K562 (cell line): ENCODE data around the gene PSMB10. TPM values are rescaled to one million over a fixed set of nuclear protein-coding genes. Genes with fewer than 3 reads are reported as not detected.
A peak's percentile ranks its signal among the peaks of the same experiment; 100 is the strongest.

Source experiments
- CBX8 ChIP-seq: fragments of 200-600 bp; sonication (generic); IDR thresholded peaks from 2 replicates; pipeline ENCODE4 v1.6.1; 2012; ENCODE audit warnings: borderline replicate concordance, mixed run types, low read depth, mild to moderate bottlenecking, moderate library complexity, mixed read lengths, low read length, control low read depth, inconsistent platforms; ENCODE audit not compliant: poor library complexity, severe bottlenecking; ENCODE audit errors: extremely low read depth
- FIP1L1 ChIP-seq: fragments of 200-400 bp; formaldehyde crosslinking; IDR thresholded peaks from 2 replicates; pipeline ENCODE4 v1.6.1; 2018; ENCODE audit warnings: mild to moderate bottlenecking, low read depth, low read length; ENCODE audit not compliant: poor library complexity, severe bottlenecking
- KAT7 ChIP-seq: sonication (generic); formaldehyde crosslinking; IDR thresholded peaks from 2 replicates; pipeline ENCODE4 v1.8.0; 2022; ENCODE audit warnings: missing genetic modification reagents, mild to moderate bottlenecking, borderline replicate concordance
- LEF1 ChIP-seq: fragments of 450-650 bp; IDR thresholded peaks from 2 replicates; pipeline ENCODE4 v1.6.1; 2016; ENCODE audit warnings: mild to moderate bottlenecking
- MAFF ChIP-seq: IDR thresholded peaks from 2 replicates; pipeline ENCODE4 v1.6.1; 2012; ENCODE audit warnings: low read length, improper control_type of control experiment
- NFE2L1 ChIP-seq: fragments of 450-650 bp; IDR thresholded peaks from 2 replicates; pipeline ENCODE4 v1.6.1; 2016; ENCODE audit warnings: missing genetic modification characterization, low read depth, mild to moderate bottlenecking, missing compliant biosample characterization, moderate library complexity, borderline replicate concordance
- ZC3H4 ChIP-seq: sonication (generic); formaldehyde crosslinking; IDR thresholded peaks from 2 replicates; pipeline ENCODE4 v1.9.0; 2021; ENCODE audit warnings: missing genetic modification reagents, borderline replicate concordance
- ZNF431 ChIP-seq: sonication (generic); formaldehyde crosslinking; IDR thresholded peaks from 2 replicates; pipeline ENCODE4 v1.8.0; 2022; ENCODE audit warnings: mild to moderate bottlenecking, missing genetic modification reagents
- polyA plus RNA-seq, 8 experiments: library from polyadenylated mRNA; depleted of rRNA in 4 of 8; stranded (reverse) in 5 of 8; unstranded in 3 of 8; fragments of >200 nt; fragmentation: Nextera tagmentation in 2 of 8; fragmentation: Illumina TruSeq in 1 of 8; extraction: Ambion mirVana in 2 of 8; extraction: Trizol in 1 of 8; gene quantifications; 2 replicates each; pipeline versions ENCODE4 v1.2.1 to v1.2.3, GENCODE V29; 2011 to 2014; ENCODE audit warnings: inconsistent platforms in 1 of 8, missing spikeins in 1 of 8
- total RNA-seq, 7 experiments: library from RNA; depleted of rRNA in 6 of 7; stranded (reverse); fragments of >200 nt in 6 of 7; fragmentation: Illumina TruSeq in 2 of 7; extraction: Trizol in 2 of 7; gene quantifications; 2 replicates each; pipeline versions ENCODE4 v1.2.1 to v1.2.3, GENCODE V29; 2011 to 2021; ENCODE audit warnings: low replicate concordance in 1 of 7
- TF ChIP-seq, protein P1 (sequence below): sonication (generic); formaldehyde crosslinking; IDR thresholded peaks from 2 replicates; pipeline ENCODE4 v1.8.1; 2023; ENCODE audit warnings: missing genetic modification reagents, mild to moderate bottlenecking, borderline replicate concordance
- TF ChIP-seq, protein P2 (sequence below), 2 experiments: fragments of 450-650 bp in 1 of 2; sonication (generic) in 1 of 2; formaldehyde crosslinking in 1 of 2; IDR thresholded peaks; 2 replicates each; pipeline versions ENCODE4 v1.7.1 to v1.9.0; 2016 to 2022; ENCODE audit warnings: inconsistent platforms in 1 of 2, mild to moderate bottlenecking in 1 of 2, missing genetic modification reagents in 1 of 2

PSMB10 gene
- total and polyA plus RNA-seq, 9 of the 15 experiments (the other 6 are each of a cell fraction or from before 2014, with no cell fraction given), result 11.7 to 105 (median 51.0) TPM

DNA sequence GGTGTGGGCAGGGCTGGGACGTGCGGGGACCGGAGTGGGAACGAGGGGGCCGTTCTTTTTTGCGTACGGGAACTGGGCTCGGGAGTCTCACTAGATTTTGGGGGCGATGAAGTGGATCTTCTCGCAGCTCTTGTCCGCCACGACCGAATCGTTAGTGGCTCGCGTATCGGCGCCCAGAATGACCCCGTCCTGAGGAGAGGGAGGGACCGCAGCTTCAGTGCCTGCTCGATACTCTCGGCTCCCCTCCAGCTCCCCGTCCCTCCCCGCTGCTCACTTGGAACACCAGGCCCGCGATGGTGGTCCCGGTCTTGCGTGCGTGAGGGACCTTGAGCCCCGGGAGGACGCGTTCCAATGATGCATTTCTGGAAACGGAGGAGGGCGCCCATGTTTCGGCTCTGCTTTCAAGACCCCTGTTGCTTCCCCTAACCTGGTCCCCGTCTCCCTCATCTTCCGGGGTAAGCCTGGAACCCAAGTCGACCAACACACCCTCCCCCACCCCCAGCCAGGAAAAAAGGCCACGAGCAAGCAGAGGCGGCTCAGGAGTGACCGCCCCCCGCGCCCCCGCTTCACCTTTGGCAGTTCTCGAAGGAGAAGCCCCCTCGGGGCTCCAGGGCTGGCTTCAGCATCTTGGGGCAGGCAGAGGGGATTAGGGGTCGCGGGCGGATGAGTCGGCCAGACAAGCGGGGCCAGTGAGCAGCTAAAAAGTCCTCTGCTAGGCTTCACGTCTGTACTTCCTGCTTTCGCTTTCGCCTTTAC, at the start of gene PSMB10 (continued):
- TF ChIP-seq, protein P1, sequence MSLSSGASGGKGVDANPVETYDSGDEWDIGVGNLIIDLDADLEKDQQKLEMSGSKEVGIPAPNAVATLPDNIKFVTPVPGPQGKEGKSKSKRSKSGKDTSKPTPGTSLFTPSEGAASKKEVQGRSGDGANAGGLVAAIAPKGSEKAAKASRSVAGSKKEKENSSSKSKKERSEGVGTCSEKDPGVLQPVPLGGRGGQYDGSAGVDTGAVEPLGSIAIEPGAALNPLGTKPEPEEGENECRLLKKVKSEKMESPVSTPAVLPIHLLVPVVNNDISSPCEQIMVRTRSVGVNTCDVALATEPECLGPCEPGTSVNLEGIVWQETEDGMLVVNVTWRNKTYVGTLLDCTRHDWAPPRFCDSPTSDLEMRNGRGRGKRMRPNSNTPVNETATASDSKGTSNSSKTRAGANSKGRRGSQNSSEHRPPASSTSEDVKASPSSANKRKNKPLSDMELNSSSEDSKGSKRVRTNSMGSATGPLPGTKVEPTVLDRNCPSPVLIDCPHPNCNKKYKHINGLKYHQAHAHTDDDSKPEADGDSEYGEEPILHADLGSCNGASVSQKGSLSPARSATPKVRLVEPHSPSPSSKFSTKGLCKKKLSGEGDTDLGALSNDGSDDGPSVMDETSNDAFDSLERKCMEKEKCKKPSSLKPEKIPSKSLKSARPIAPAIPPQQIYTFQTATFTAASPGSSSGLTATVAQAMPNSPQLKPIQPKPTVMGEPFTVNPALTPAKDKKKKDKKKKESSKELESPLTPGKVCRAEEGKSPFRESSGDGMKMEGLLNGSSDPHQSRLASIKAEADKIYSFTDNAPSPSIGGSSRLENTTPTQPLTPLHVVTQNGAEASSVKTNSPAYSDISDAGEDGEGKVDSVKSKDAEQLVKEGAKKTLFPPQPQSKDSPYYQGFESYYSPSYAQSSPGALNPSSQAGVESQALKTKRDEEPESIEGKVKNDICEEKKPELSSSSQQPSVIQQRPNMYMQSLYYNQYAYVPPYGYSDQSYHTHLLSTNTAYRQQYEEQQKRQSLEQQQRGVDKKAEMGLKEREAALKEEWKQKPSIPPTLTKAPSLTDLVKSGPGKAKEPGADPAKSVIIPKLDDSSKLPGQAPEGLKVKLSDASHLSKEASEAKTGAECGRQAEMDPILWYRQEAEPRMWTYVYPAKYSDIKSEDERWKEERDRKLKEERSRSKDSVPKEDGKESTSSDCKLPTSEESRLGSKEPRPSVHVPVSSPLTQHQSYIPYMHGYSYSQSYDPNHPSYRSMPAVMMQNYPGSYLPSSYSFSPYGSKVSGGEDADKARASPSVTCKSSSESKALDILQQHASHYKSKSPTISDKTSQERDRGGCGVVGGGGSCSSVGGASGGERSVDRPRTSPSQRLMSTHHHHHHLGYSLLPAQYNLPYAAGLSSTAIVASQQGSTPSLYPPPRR (CRISPR knock-in tag), result no peak
- no peak for TF ChIP-seq MAFF
- TF ChIP-seq ZNF431 (CRISPR knock-in tag), result no peak
- no peak for TF ChIP-seq ZC3H4
- TF ChIP-seq KAT7 (CRISPR knock-in tag), result 0 out of 2 replicates have a peak, but pooled peaks have one; percentile 49
- no peak for TF ChIP-seq CBX8
- TF ChIP-seq, protein P2, sequence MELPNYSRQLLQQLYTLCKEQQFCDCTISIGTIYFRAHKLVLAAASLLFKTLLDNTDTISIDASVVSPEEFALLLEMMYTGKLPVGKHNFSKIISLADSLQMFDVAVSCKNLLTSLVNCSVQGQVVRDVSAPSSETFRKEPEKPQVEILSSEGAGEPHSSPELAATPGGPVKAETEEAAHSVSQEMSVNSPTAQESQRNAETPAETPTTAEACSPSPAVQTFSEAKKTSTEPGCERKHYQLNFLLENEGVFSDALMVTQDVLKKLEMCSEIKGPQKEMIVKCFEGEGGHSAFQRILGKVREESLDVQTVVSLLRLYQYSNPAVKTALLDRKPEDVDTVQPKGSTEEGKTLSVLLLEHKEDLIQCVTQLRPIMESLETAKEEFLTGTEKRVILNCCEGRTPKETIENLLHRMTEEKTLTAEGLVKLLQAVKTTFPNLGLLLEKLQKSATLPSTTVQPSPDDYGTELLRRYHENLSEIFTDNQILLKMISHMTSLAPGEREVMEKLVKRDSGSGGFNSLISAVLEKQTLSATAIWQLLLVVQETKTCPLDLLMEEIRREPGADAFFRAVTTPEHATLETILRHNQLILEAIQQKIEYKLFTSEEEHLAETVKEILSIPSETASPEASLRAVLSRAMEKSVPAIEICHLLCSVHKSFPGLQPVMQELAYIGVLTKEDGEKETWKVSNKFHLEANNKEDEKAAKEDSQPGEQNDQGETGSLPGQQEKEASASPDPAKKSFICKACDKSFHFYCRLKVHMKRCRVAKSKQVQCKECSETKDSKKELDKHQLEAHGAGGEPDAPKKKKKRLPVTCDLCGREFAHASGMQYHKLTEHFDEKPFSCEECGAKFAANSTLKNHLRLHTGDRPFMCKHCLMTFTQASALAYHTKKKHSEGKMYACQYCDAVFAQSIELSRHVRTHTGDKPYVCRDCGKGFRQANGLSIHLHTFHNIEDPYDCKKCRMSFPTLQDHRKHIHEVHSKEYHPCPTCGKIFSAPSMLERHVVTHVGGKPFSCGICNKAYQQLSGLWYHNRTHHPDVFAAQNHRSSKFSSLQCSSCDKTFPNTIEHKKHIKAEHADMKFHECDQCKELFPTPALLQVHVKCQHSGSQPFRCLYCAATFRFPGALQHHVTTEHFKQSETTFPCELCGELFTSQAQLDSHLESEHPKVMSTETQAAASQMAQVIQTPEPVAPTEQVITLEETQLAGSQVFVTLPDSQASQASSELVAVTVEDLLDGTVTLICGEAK (IDR thresholded peaks at IDR 0.05), result no peak
- TF ChIP-seq, protein P2 (CRISPR knock-in tag; IDR thresholded peaks at IDR 0.05), result 0 out of 2 replicates have a peak, but pooled peaks have one; percentile 21
- no peak for TF ChIP-seq NFE2L1 (tag)
- no peak for TF ChIP-seq FIP1L1
- 0 out of 2 replicates have a peak, but pooled peaks have one; percentile 21 for TF ChIP-seq LEF1
